ENCODE measurements around the gene PANK4.
"Not testable (repeated sequence)": the region's sequence is repeated elsewhere in the genome, so short reads cannot be mapped to it uniquely, and the experiment has no call there.

GRCh38 chr1:2569703-2570102 is 43.3 kb upstream of the PANK4 start:
- not testable (repeated sequence) for TF ChIP-seq CTCF (IDR thresholded peaks at IDR 0.05; ENCODE audit: low read depth, low read length, missing input control); NR2F2 (IDR thresholded peaks at IDR 0.05); TAF1 (conservative IDR thresholded peaks at IDR 0.05); FOXA1 (IDR thresholded peaks at IDR 0.05); MAX (IDR thresholded peaks at IDR 0.05); JUND (IDR thresholded peaks at IDR 0.05); RAD21 (IDR thresholded peaks at IDR 0.05)
- TF ChIP-seq, protein P1, sequence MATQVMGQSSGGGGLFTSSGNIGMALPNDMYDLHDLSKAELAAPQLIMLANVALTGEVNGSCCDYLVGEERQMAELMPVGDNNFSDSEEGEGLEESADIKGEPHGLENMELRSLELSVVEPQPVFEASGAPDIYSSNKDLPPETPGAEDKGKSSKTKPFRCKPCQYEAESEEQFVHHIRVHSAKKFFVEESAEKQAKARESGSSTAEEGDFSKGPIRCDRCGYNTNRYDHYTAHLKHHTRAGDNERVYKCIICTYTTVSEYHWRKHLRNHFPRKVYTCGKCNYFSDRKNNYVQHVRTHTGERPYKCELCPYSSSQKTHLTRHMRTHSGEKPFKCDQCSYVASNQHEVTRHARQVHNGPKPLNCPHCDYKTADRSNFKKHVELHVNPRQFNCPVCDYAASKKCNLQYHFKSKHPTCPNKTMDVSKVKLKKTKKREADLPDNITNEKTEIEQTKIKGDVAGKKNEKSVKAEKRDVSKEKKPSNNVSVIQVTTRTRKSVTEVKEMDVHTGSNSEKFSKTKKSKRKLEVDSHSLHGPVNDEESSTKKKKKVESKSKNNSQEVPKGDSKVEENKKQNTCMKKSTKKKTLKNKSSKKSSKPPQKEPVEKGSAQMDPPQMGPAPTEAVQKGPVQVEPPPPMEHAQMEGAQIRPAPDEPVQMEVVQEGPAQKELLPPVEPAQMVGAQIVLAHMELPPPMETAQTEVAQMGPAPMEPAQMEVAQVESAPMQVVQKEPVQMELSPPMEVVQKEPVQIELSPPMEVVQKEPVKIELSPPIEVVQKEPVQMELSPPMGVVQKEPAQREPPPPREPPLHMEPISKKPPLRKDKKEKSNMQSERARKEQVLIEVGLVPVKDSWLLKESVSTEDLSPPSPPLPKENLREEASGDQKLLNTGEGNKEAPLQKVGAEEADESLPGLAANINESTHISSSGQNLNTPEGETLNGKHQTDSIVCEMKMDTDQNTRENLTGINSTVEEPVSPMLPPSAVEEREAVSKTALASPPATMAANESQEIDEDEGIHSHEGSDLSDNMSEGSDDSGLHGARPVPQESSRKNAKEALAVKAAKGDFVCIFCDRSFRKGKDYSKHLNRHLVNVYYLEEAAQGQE (IDR thresholded peaks at IDR 0.05): not testable (repeated sequence)

All from liver (tissue), 3 donors.